SU-DHL-6 (cell line): ENCODE results near the gene SLC16A5.

Source experiments
- H2AFZ ChIP-seq: fragments of 200-600 bp; sonication (generic); 2 replicates; pipeline ENCODE4 v1.6.1; 2014; ENCODE audit warnings: low read depth, mild to moderate bottlenecking, moderate library complexity, mixed read lengths, antibody characterized with exemption, low read length; ENCODE audit not compliant: severe bottlenecking
- H3F3A ChIP-seq: fragments of 200-600 bp; shearing (Covaris generic); 2 replicates; pipeline ENCODE4 v1.6.0; 2016; ENCODE audit warnings: antibody characterized with exemption, mild to moderate bottlenecking; ENCODE audit not compliant: insufficient read depth
- H3K27ac ChIP-seq: fragments of 200-600 bp; sonication (generic); 2 replicates; pipeline ENCODE4 v1.5.1; 2016; ENCODE audit warnings: low read depth, mild to moderate bottlenecking, low read length, moderate library complexity, mixed read lengths
- H3K27me3 ChIP-seq: fragments of 200-600 bp; sonication (generic), shearing (Covaris generic); 2 replicates; pipeline ENCODE4 v1.6.0; 2014; ENCODE audit warnings: mild to moderate bottlenecking, low read length
- H3K36me3 ChIP-seq: fragments of 200-600 bp; sonication (generic); 2 replicates; pipeline ENCODE4 v1.6.1; 2014; ENCODE audit warnings: mild to moderate bottlenecking, low read length, mixed read lengths
- H3K4me2 ChIP-seq: fragments of 300-600, 200-600 bp; shearing (Covaris generic), sonication (generic); 2 replicates; pipeline ENCODE4 v1.6.0; 2014; ENCODE audit warnings: low read length, low read depth, mild to moderate bottlenecking; ENCODE audit not compliant: poor library complexity, severe bottlenecking
- H3K4me3 ChIP-seq: fragments of 200-600 bp; sonication (generic); 2 replicates; pipeline ENCODE4 v1.5.1; 2014; ENCODE audit warnings: antibody characterized with exemption, low read length, mild to moderate bottlenecking, mixed read lengths; ENCODE audit not compliant: insufficient read depth, poor library complexity, severe bottlenecking
- H3K79me2 ChIP-seq: fragments of 200-600 bp; sonication (generic); 2 replicates; pipeline ENCODE4 v1.6.1; 2014; ENCODE audit warnings: mild to moderate bottlenecking, low read length, moderate library complexity; ENCODE audit not compliant: insufficient read depth
- H3K9ac ChIP-seq: fragments of 200-600 bp; sonication (generic); 2 replicates; pipeline ENCODE4 v1.7.0; 2014; ENCODE audit warnings: mild to moderate bottlenecking, low read length
- H3K9me2 ChIP-seq: fragments of 200-600 bp; sonication (generic); replicated peaks from 2 replicates; pipeline ENCODE4 v1.6.1; 2014; ENCODE audit warnings: low read length; ENCODE audit not compliant: insufficient read depth
- H3K9me3 ChIP-seq: fragments of 200-600 bp; sonication (generic); 2 replicates; pipeline ENCODE4 v1.6.1; 2014; ENCODE audit warnings: low read length, mixed read lengths; ENCODE audit not compliant: insufficient read depth
- H4K20me1 ChIP-seq: fragments of 200-600 bp; sonication (generic); 2 replicates; pipeline ENCODE4 v1.6.1; 2014; ENCODE audit warnings: low read depth, mild to moderate bottlenecking, antibody characterized with exemption, low read length, moderate library complexity, mixed read lengths
- EZH2phosphoT487 ChIP-seq: fragments of 200-600 bp; sonication (generic), shearing (Covaris generic); conservative IDR thresholded peaks from 2 replicates; pipeline ENCODE4 v1.6.1; 2018; ENCODE audit warnings: mild to moderate bottlenecking, antibody characterized with exemption, low read length, moderate library complexity, mixed read lengths
- TF ChIP-seq, protein P1 (sequence below): fragments of 200-600 bp; sonication (generic); IDR thresholded peaks from one replicate; pipeline ENCODE4 v1.5.1; 2017; ENCODE audit warnings: antibody characterized with exemption, mild to moderate bottlenecking, low read length, moderate library complexity; ENCODE audit not compliant: insufficient read depth, poor library complexity, severe bottlenecking

SLC16A5 gene

GRCh38 chr17:75078284-75079022 is 9.3 kb upstream of the SLC16A5 start:
- Histone ChIP-seq H2AFZ (no peak overlapping the region), H3F3A (no peaks in the 10 kb centered on the region), H3K36me3 (no peaks in the 10 kb centered on the region), H3K9ac (no peak overlapping the region), H3K4me3 (no peak overlapping the region), H3K9me3 (no peaks in the 10 kb centered on the region), H3K27me3 (no peaks in the 10 kb centered on the region), H3K4me2 (no peak overlapping the region), H3K9me2 (no peaks in the 10 kb centered on the region), H3K27ac (no peak overlapping the region), H3K79me2 (no peaks in the 10 kb centered on the region), H4K20me1 (no peaks in the 10 kb centered on the region)
- TF ChIP-seq, protein P1, sequence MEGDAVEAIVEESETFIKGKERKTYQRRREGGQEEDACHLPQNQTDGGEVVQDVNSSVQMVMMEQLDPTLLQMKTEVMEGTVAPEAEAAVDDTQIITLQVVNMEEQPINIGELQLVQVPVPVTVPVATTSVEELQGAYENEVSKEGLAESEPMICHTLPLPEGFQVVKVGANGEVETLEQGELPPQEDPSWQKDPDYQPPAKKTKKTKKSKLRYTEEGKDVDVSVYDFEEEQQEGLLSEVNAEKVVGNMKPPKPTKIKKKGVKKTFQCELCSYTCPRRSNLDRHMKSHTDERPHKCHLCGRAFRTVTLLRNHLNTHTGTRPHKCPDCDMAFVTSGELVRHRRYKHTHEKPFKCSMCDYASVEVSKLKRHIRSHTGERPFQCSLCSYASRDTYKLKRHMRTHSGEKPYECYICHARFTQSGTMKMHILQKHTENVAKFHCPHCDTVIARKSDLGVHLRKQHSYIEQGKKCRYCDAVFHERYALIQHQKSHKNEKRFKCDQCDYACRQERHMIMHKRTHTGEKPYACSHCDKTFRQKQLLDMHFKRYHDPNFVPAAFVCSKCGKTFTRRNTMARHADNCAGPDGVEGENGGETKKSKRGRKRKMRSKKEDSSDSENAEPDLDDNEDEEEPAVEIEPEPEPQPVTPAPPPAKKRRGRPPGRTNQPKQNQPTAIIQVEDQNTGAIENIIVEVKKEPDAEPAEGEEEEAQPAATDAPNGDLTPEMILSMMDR = no peak
- no peak for TF ChIP-seq EZH2phosphoT487

GRCh38 chr17:75079023-75079373 is 8.8 kb upstream of the SLC16A5 start:
- no peaks in the 10 kb centered on the region for H3F3A ChIP-seq
- no peaks in the 10 kb centered on the region for H4K20me1 ChIP-seq
- TF ChIP-seq, protein P1 = no peak
- H3K4me2 ChIP-seq = no peak overlapping the region
- no peaks in the 10 kb centered on the region for H3K27me3 ChIP-seq
- H3K9me3 ChIP-seq = no peaks in the 10 kb centered on the region
- no peaks in the 10 kb centered on the region for H3K9me2 ChIP-seq
- no peaks in the 10 kb centered on the region for H3K79me2 ChIP-seq
- no peak overlapping the region for H2AFZ ChIP-seq
- no peak overlapping the region for H3K9ac ChIP-seq
- H3K27ac ChIP-seq = no peak overlapping the region
- no peaks in the 10 kb centered on the region for H3K36me3 ChIP-seq
- H3K4me3 ChIP-seq = no peak overlapping the region

- H3K4me2 ChIP-seq = no peak overlapping the region
- no peak overlapping the region for H3K4me3 ChIP-seq
- H3K79me2 ChIP-seq = no peaks in the 10 kb centered on the region
- no peak overlapping the region for H2AFZ ChIP-seq
- no peak overlapping the region for H3K27ac ChIP-seq
- no peaks in the 10 kb centered on the region for H3K9me2 ChIP-seq
- no peaks in the 10 kb centered on the region for H3K27me3 ChIP-seq
- TF ChIP-seq EZH2phosphoT487 = no peak
- TF ChIP-seq, protein P1 = no peak
- H3F3A ChIP-seq = no peaks in the 10 kb centered on the region
- H4K20me1 ChIP-seq = no peaks in the 10 kb centered on the region
- H3K36me3 ChIP-seq = no peaks in the 10 kb centered on the region
- no peaks in the 10 kb centered on the region for H3K9me3 ChIP-seq
- H3K9ac ChIP-seq = no peak overlapping the region
Observed at GRCh38 chr17:75081611-75082540, 5.9 kb upstream of the SLC16A5 start.
